SU-DHL-6 (cell line): Measurements from ENCODE around the gene EXT2.

Source experiments
- H2AFZ ChIP-seq: fragments of 200-600 bp; sonication (generic); 2 replicates; pipeline ENCODE4 v1.6.1; 2014; ENCODE audit warnings: low read depth, mild to moderate bottlenecking, moderate library complexity, mixed read lengths, antibody characterized with exemption, low read length; ENCODE audit not compliant: severe bottlenecking
- H3F3A ChIP-seq: fragments of 200-600 bp; shearing (Covaris generic); 2 replicates; pipeline ENCODE4 v1.6.0; 2016; ENCODE audit warnings: antibody characterized with exemption, mild to moderate bottlenecking; ENCODE audit not compliant: insufficient read depth
- H3K27ac ChIP-seq: fragments of 200-600 bp; sonication (generic); 2 replicates; pipeline ENCODE4 v1.5.1; 2016; ENCODE audit warnings: low read depth, mild to moderate bottlenecking, low read length, moderate library complexity, mixed read lengths
- H3K27me3 ChIP-seq: fragments of 200-600 bp; sonication (generic), shearing (Covaris generic); 2 replicates; pipeline ENCODE4 v1.6.0; 2014; ENCODE audit warnings: mild to moderate bottlenecking, low read length
- H3K36me3 ChIP-seq: fragments of 200-600 bp; sonication (generic); 2 replicates; pipeline ENCODE4 v1.6.1; 2014; ENCODE audit warnings: mild to moderate bottlenecking, low read length, mixed read lengths
- H3K4me2 ChIP-seq: fragments of 300-600, 200-600 bp; shearing (Covaris generic), sonication (generic); 2 replicates; pipeline ENCODE4 v1.6.0; 2014; ENCODE audit warnings: low read length, low read depth, mild to moderate bottlenecking; ENCODE audit not compliant: poor library complexity, severe bottlenecking
- H3K4me3 ChIP-seq: fragments of 200-600 bp; sonication (generic); 2 replicates; pipeline ENCODE4 v1.5.1; 2014; ENCODE audit warnings: antibody characterized with exemption, low read length, mild to moderate bottlenecking, mixed read lengths; ENCODE audit not compliant: insufficient read depth, poor library complexity, severe bottlenecking
- H3K79me2 ChIP-seq: fragments of 200-600 bp; sonication (generic); 2 replicates; pipeline ENCODE4 v1.6.1; 2014; ENCODE audit warnings: mild to moderate bottlenecking, low read length, moderate library complexity; ENCODE audit not compliant: insufficient read depth
- H3K9ac ChIP-seq: fragments of 200-600 bp; sonication (generic); 2 replicates; pipeline ENCODE4 v1.7.0; 2014; ENCODE audit warnings: mild to moderate bottlenecking, low read length
- H3K9me2 ChIP-seq: fragments of 200-600 bp; sonication (generic); replicated peaks from 2 replicates; pipeline ENCODE4 v1.6.1; 2014; ENCODE audit warnings: low read length; ENCODE audit not compliant: insufficient read depth
- H3K9me3 ChIP-seq: fragments of 200-600 bp; sonication (generic); 2 replicates; pipeline ENCODE4 v1.6.1; 2014; ENCODE audit warnings: low read length, mixed read lengths; ENCODE audit not compliant: insufficient read depth
- H4K20me1 ChIP-seq: fragments of 200-600 bp; sonication (generic); 2 replicates; pipeline ENCODE4 v1.6.1; 2014; ENCODE audit warnings: low read depth, mild to moderate bottlenecking, antibody characterized with exemption, low read length, moderate library complexity, mixed read lengths
- CTCF ChIP-seq: fragments of 200-600 bp; sonication (generic); IDR thresholded peaks from one replicate; pipeline ENCODE4 v1.5.1; 2017; ENCODE audit warnings: antibody characterized with exemption, mild to moderate bottlenecking, low read length, moderate library complexity; ENCODE audit not compliant: insufficient read depth, poor library complexity, severe bottlenecking
- EZH2phosphoT487 ChIP-seq: fragments of 200-600 bp; sonication (generic), shearing (Covaris generic); conservative IDR thresholded peaks from 2 replicates; pipeline ENCODE4 v1.6.1; 2018; ENCODE audit warnings: mild to moderate bottlenecking, antibody characterized with exemption, low read length, moderate library complexity, mixed read lengths

Gene EXT2

GRCh38 chr11:44137057-44137456 is 41.6 kb downstream of the EXT2 start:
- H3K9me3 ChIP-seq, result no peaks in the 10 kb centered on the region
- TF ChIP-seq CTCF, result no peak
- TF ChIP-seq EZH2phosphoT487, result no peak
- no peak overlapping the region for H3K27ac ChIP-seq

GRCh38 chr11:44138286-44138685 is 42.8 kb downstream of the EXT2 start:
- no peaks in the 10 kb centered on the region for H3F3A ChIP-seq
- H3K36me3 ChIP-seq, result no peaks in the 10 kb centered on the region
- no peak overlapping the region for H2AFZ ChIP-seq
- TF ChIP-seq CTCF (no peak), EZH2phosphoT487 (no peak)
- no peak overlapping the region for H3K4me2 ChIP-seq
- no peaks in the 10 kb centered on the region for H3K9me3 ChIP-seq
- H3K9ac ChIP-seq, result no peak overlapping the region
- H4K20me1 ChIP-seq, result no peaks in the 10 kb centered on the region
- no peaks in the 10 kb centered on the region for H3K79me2 ChIP-seq
- no peaks in the 10 kb centered on the region for H3K9me2 ChIP-seq
- no peaks in the 10 kb centered on the region for H3K27me3 ChIP-seq
- H3K4me3 ChIP-seq, result no peak overlapping the region
- no peak overlapping the region for H3K27ac ChIP-seq

More at GRCh38 chr11:44137057-44137456, 41.6 kb downstream of the EXT2 start:
- H3K4me3 ChIP-seq, result no peak overlapping the region
- H3K9ac ChIP-seq, result no peak overlapping the region
- no peaks in the 10 kb centered on the region for H3K27me3 ChIP-seq
- no peaks in the 10 kb centered on the region for H3F3A ChIP-seq
- H3K79me2 ChIP-seq, result no peaks in the 10 kb centered on the region
- H4K20me1 ChIP-seq, result no peaks in the 10 kb centered on the region
- H2AFZ ChIP-seq, result no peak overlapping the region
- no peaks in the 10 kb centered on the region for H3K36me3 ChIP-seq
- no peaks in the 10 kb centered on the region for H3K9me2 ChIP-seq
- no peak overlapping the region for H3K4me2 ChIP-seq

GRCh38 chr11:44138980-44139379 is 43.5 kb downstream of the EXT2 start:
- Histone ChIP-seq H3K27ac (no peak overlapping the region), H3K79me2 (no peaks in the 10 kb centered on the region), H3K9me2 (no peaks in the 10 kb centered on the region), H3K36me3 (no peaks in the 10 kb centered on the region), H2AFZ (no peak overlapping the region), H3K9me3 (no peaks in the 10 kb centered on the region), H3K4me3 (no peak overlapping the region), H3K27me3 (no peaks in the 10 kb centered on the region), H3F3A (no peaks in the 10 kb centered on the region), H3K9ac (no peak overlapping the region), H3K4me2 (no peak overlapping the region), H4K20me1 (no peaks in the 10 kb centered on the region)
- TF ChIP-seq CTCF (no peak), EZH2phosphoT487 (no peak)
